HUES64 (cell line): ENCODE measurements around the gene GPC3.
"Not testable (repeated sequence)": the region's sequence is repeated elsewhere in the genome, so short reads cannot be mapped to it uniquely, and the experiment has no call there.

Experiments used
- H3K27ac ChIP-seq: 2 replicates; pipeline ENCODE4 v1.7.0; 2013; ENCODE audit warnings: low read depth, low read length, inconsistent platforms
- H3K27me3 ChIP-seq: 2 replicates; pipeline ENCODE4 v1.6.1; 2013; ENCODE audit warnings: mild to moderate bottlenecking, low read length; ENCODE audit not compliant: insufficient read depth
- H3K36me3 ChIP-seq: 2 replicates; pipeline ENCODE4 v1.6.1; 2013; ENCODE audit warnings: mild to moderate bottlenecking, low read length; ENCODE audit not compliant: insufficient read depth
- H3K4me1 ChIP-seq: 2 replicates; pipeline ENCODE4 v1.6.1; 2013; ENCODE audit warnings: mild to moderate bottlenecking, low read length, moderate library complexity; ENCODE audit not compliant: insufficient read depth
- H3K4me3 ChIP-seq: 2 replicates; pipeline ENCODE4 v1.5.1; 2013; ENCODE audit warnings: mild to moderate bottlenecking, low read length, moderate library complexity
- H3K9ac ChIP-seq: 2 replicates; pipeline ENCODE4 v1.6.1; 2013; ENCODE audit warnings: mild to moderate bottlenecking, low read depth, low read length
- H3K9me3 ChIP-seq: 2 replicates; pipeline ENCODE4 v1.6.1; 2013; ENCODE audit warnings: low read depth, low read length; ENCODE audit not compliant: insufficient read depth
- WGBS: fragments of 150-250, 120-280 bp; methylation state at CpG from one replicate; pipeline ENCODE4 v1.1.7; 2013; ENCODE audit warnings: missing lambda C conversion rate; 5-methylcytosine and 5-hydroxymethylcytosine counted together

Gene GPC3

GRCh38 chrX:133726211-133726630 lies 259.2 kb downstream of the GPC3 start:
- no peak overlapping the region for H3K27ac ChIP-seq
- no peaks in the 10 kb centered on the region for H3K36me3 ChIP-seq

DNA sequence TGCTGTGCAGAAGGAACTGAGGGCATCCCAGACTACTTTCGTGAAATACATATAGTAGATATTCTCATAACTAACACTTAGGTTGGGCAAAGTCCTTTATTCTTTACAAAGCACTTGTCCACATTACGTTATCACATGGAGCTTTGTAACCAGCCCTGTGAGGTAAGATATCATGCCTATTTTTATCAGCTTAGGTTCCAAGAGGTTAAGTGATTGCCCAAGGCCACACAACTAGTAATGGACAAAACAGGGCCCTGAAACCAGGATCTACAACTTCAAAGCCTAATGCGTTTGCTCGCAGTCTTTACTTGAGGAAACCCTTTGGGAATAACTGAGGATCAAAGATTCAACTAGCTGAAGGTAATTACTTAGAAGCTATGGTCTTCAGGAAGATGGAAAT lies 261.5 kb downstream of the GPC3 start:
- Histone ChIP-seq H3K36me3 (no peaks in the 10 kb centered on the region), H3K9me3 (no peaks in the 10 kb centered on the region), H3K9ac (no peak overlapping the region), H3K27ac (no peak overlapping the region), H3K4me1 (0 out of 2 replicates have a peak, but pooled peaks cover 7% of the 10 kb centered on the region), H3K4me3 (no peak overlapping the region), H3K27me3 (no peaks in the 10 kb centered on the region)
- WGBS = 100% methylated on average over 2 of the region's 4 CpGs

More at GRCh38 chrX:133726211-133726630, 259.2 kb downstream of the GPC3 start:
- WGBS = 84% methylated on average over 2 of the region's 2 CpGs
- Histone ChIP-seq H3K4me3 (no peak overlapping the region), H3K9ac (no peak overlapping the region), H3K27me3 (no peaks in the 10 kb centered on the region), H3K9me3 (no peaks in the 10 kb centered on the region), H3K4me1 (0 out of 2 replicates have a peak, but pooled peaks cover 7% of the 10 kb centered on the region)

- Histone ChIP-seq H3K4me3 (no peak overlapping the region), H3K9ac (no peak overlapping the region), H3K36me3 (no peaks in the 10 kb centered on the region), H3K27me3 (no peaks in the 10 kb centered on the region), H3K27ac (no peak overlapping the region), H3K9me3 (no peaks in the 10 kb centered on the region), H3K4me1 (0 out of 2 replicates have a peak, but pooled peaks cover 7% of the 10 kb centered on the region)
- WGBS = 95% methylated on average over 4 of the region's 4 CpGs
These were observed 262.6 kb downstream of the GPC3 start for GRCh38 chrX:133722756-133723155.

DNA sequence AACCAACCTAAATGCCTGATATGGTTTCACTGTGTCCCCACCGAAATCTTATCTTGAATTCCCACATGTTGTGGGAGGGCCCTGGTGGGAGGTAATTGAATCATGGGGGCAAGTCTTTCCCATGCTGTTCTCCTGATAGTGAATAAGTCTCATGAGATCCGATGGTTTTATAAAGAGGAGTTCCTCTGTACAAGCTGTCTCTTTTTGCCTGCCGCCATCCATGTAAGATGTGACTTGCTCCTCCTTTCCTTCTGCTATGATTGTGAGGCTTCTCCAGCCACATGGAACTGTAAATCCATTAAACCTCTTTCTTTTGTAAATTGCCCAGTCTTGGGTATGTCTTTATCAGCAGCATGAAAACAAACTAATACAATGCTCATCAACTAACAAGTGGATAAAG lies 265.1 kb downstream of the GPC3 start:
- H3K4me1 ChIP-seq, H3K27ac ChIP-seq, H3K36me3 ChIP-seq, H3K27me3 ChIP-seq, H3K9ac ChIP-seq, H3K4me3 ChIP-seq, H3K9me3 ChIP-seq: not testable (repeated sequence)
- 93% methylated on average over 3 of the region's 3 CpGs for WGBS

DNA sequence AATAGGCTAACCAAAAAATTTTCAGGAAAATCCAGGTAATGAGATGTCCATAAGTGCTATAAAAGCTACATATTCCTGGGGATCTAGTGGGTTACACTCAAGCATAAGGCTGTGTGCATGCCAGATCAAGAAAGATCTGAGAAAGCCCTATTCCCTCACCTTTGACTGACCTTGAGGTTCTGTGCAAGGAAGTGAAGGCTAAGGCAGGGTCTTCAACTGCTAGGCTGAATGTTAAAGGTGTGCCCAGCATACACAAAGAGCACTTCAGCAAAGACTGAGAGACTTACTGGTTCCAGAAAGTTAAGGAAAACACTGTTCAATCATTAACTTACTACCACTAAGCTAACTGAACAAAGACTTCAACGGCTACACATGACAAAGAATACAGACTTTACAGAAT lies 269.7 kb downstream of the GPC3 start:
- Histone ChIP-seq H3K27me3 (no peaks in the 10 kb centered on the region), H3K9ac (no peak overlapping the region), H3K36me3 (no peaks in the 10 kb centered on the region; the same call in 1 of the 2 replicates), H3K4me1 (peaks cover 10% of the 10 kb centered on the region), H3K4me3 (no peak overlapping the region), H3K9me3 (no peaks in the 10 kb centered on the region), H3K27ac (no peak overlapping the region)
- no CpG with 5 or more reads among the region's 1 CpG for WGBS

DNA sequence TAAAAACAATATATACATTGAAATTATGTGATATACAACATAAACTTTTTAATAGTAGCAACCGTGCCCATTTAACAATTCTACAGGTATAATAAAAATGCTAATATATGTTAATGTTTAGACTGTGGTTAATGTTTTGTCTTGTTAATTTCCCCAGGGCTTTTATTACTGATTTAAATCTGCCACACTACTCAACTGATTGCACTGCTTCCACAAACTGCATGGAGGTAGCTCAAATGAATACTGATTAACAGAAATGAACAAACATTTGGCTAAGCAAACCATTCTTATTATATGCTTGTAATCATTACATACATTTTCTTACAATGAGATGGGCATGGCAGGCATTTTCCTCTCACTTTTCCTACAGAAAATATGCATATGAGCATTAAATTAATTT lies 275.9 kb downstream of the GPC3 start:
- no CpG with 5 or more reads among the region's 1 CpG for WGBS
- 0 out of 2 replicates have a peak overlapping the region, but pooled peaks have one; percentile 14 for H3K4me3 ChIP-seq
- no peak overlapping the region for H3K9ac ChIP-seq
- H3K27ac ChIP-seq = no peak overlapping the region
- no peaks in the 10 kb centered on the region for H3K9me3 ChIP-seq
- no peaks in the 10 kb centered on the region; the same call in 1 of the 2 replicates for H3K36me3 ChIP-seq
- no peaks in the 10 kb centered on the region for H3K27me3 ChIP-seq
- H3K4me1 ChIP-seq = peaks cover 32% of the 10 kb centered on the region

- Histone ChIP-seq H3K9ac (no peak overlapping the region), H3K9me3 (no peaks in the 10 kb centered on the region), H3K36me3 (no peaks in the 10 kb centered on the region), H3K4me3 (no peak overlapping the region), H3K27me3 (no peaks in the 10 kb centered on the region), H3K4me1 (peaks cover 32% of the 10 kb centered on the region), H3K27ac (no peak overlapping the region)
- WGBS = 60% methylated on average over 1 of the region's 1 CpG
These were observed 278.5 kb downstream of the GPC3 start for GRCh38 chrX:133706890-133707289.

- Histone ChIP-seq H3K4me1 (peaks cover 18% of the 10 kb centered on the region), H3K27ac (no peak overlapping the region), H3K9me3 (no peaks in the 10 kb centered on the region), H3K36me3 (no peaks in the 10 kb centered on the region), H3K27me3 (no peaks in the 10 kb centered on the region), H3K9ac (no peak overlapping the region), H3K4me3 (no peak overlapping the region)
These were observed 283.2 kb downstream of the GPC3 start for GRCh38 chrX:133702230-133702629.

DNA sequence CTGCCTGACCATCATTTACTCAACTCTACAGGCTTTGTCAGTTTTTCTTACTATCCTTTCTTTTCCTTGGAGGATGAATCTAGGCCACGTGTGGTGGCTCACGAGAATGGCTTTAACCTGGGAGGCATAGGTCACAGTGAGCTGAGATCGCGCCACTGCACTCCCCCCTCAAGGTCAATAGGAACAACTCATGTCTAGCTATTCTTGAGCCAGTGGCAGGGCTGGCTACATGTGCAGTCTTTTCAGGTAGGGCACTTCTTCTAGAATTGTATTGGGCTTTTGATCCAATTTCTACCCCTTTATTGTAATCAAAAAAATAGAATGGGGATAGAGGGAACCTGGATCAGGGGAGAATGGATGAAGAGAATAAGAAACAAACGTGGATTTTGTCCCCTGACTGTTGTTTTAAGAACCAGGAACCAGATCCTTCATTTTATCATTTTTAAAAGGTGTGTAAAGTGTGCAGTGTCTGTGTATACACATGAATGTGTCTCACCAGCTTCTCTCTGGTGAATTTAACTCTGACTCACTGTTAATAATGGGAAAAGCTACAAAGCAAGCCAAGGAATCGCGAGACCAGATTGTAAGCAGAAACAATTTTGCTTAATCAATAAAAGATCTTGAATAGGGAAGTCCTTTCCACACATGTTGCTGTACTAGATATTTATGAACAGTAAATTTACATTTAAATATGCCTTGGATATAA lies 286.2 kb downstream of the GPC3 start:
- WGBS = 77% methylated on average over 5 of the region's 7 CpGs
- no peaks in the 10 kb centered on the region for H3K27me3 ChIP-seq
- peaks cover 18% of the 10 kb centered on the region for H3K4me1 ChIP-seq
- no peaks in the 10 kb centered on the region for H3K9me3 ChIP-seq
- no peak overlapping the region for H3K9ac ChIP-seq
- H3K27ac ChIP-seq = no peak overlapping the region
- peaks cover 4% of the 10 kb centered on the region; the same call in 1 of the 2 replicates for H3K36me3 ChIP-seq
- no peak overlapping the region for H3K4me3 ChIP-seq

GRCh38 chrX:133698298-133698697 lies 287.1 kb downstream of the GPC3 start:
- Histone ChIP-seq H3K9me3 (no peaks in the 10 kb centered on the region), H3K4me3 (no peak overlapping the region), H3K27me3 (no peaks in the 10 kb centered on the region), H3K9ac (no peak overlapping the region), H3K27ac (no peak overlapping the region), H3K36me3 (peaks cover 4% of the 10 kb centered on the region; the same call in 1 of the 2 replicates), H3K4me1 (peaks cover 18% of the 10 kb centered on the region)
- WGBS = 0% methylated on average over 1 of the region's 2 CpGs

DNA sequence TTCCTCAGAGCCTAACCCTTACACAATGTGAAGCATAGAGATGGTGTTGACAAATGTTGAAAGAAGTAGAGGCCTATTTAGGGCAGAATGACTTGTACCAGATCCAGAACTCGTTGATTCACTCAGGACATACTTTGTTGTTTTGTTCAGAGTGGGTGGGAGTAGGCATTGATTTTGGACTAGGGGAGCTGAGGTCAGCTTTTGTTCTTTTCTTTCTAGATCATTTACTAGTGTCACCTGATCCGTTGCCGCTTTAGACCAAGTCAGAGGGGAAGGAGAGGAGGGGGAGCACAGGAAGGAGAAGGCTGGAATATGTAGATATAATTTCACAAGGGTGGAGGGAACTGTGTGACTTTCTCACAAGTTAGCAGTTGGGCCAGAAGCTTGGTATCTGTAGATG lies 287.7 kb downstream of the GPC3 start:
- Histone ChIP-seq H3K9ac (no peak overlapping the region), H3K4me3 (no peak overlapping the region), H3K4me1 (peaks cover 18% of the 10 kb centered on the region), H3K36me3 (peaks cover 4% of the 10 kb centered on the region; the same call in 1 of the 2 replicates), H3K9me3 (no peaks in the 10 kb centered on the region), H3K27ac (no peak overlapping the region), H3K27me3 (no peaks in the 10 kb centered on the region)
- WGBS = 29% methylated on average over 3 of the region's 3 CpGs
